CD4-positive, alpha-beta T cell treated with Interleukin-6 at 100 ng/mL for 8 hours (primary cell): Measurements from ENCODE around the gene ADCY10.
"Not testable (repeated sequence)": the region's sequence is repeated elsewhere in the genome, so short reads cannot be mapped to it uniquely, and the experiment has no call there.

ENCODE experiments used
- DNase-seq: peaks from one replicate; pipeline ENCODE4 v3.0.0-alpha.2; 2020; ENCODE audit warnings: mixed read lengths, low spot score

Gene ADCY10

DNA sequence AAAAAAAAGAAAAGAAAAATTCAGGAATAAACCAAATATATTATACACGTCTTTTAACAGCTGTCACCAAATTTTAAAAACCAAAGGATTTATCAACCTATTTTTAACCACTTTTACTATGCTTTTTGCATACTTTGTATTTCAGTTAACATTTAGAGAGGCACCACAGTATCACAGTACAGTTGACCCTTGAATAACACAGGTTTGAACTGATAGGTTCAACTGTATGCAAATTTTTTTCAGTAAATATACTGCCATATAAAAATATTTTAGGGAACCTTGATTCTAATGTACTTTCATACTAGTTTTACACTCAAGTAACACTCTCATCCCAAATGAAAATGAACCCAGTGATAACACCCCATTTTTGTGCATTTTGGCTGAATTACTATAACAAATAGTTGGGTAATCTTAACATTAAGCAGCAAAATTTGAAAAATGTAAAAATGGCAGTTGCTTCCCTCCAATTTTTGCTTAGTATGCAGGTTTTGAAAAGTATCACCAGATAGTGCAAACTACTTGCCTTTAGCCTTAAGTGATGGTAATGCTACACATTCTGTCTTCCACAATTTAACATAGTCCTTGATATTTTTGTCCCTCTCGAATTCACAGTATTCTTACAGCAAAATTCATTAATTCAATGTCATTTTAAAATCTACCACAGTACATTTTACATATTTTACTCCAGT is 10.8 kb upstream of the ADCY10 start:
- no peak for DNase-seq

DNA sequence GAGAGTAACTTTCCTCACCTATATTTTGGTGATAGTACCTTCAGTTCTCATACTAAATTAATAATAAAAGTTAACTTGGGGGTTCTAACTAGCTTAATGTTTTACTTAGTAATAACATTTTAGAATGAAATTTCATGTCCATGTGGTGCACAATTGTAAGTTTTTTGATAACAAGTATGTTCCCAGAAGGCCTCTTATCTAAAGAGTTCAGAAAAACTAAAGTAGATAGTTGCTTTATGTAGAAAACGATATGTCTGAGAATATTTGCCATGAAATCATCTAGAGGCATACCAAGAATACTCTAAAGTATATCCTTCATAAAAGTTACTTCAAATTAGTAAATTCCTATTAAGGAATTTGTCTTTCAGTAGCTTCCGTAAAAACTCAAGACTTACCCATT is 10.2 kb upstream of the ADCY10 start:
- DNase-seq = no peak

DNA sequence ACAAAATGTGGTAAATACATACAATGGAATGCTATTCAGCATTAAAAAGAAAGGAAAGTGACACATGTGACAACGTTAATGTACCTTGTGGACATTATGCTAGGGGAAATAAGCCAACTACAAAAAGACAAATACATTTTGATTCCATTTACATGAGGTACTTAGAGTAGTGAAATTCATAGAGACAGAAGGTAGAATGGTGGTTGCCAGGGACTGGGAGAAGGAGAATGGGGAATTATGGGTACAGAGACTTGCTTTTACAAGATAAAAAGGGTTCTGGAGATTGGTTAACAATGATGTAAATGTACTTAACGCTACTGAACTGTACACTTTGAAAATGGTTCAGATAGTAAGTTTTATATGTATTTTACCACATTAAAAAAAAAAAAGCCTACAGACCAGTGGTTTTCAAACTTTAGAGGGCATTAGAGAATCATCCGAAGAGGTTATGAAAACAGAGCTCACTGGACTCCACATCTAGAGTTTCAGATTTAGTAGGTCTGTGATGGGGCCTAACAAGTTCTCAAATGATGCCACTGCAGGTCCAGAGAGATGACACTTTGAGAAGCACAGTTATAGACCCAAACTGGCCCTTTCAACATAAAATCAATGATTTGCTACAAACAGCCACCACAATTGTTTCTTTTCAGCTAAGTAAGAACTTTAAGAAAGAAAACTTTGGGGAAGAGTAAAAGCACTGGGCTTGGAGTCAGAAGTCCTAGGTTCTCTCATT is 9.6 kb upstream of the ADCY10 start:
- DNase-seq = no peak

DNA sequence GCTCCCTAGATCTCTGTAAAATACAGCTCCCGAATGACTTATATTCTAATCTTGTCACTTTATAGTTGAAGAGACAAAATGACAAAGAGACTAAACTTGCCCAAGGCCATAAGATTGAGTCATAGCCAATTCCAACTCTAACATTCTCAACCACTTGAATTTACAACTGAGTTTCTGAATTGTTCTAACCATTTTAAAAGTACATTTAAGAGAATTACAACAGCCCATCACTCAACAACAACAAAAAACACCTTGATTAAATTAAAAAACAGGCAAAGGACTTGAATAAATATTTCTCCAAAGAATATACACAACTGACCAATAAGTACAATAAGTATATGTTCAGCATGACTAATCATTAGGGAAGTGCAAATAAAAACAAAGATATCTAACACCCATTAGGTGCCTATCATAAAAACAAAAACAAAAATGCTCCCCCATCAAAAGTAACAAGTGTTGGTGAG is 8.7 kb upstream of the ADCY10 start:
- no peak for DNase-seq

DNA sequence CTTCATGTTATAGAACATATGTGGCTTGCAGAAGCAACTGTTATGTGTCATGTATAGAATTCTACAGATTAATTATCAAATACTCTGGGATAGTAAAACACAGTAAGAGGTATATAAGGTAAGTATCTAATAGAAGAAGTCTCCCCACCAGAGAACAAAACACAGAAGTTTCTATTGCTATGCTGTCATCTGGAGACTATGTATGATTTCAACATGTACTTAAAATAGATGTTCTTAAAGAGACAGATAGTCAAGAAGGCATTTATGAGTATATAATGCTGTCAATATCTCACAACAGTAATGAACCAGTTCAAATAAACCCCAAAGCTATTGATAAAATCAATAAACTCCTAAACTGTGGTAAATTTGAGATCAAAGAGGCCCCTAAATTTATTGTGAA is 8.1 kb upstream of the ADCY10 start:
- DNase-seq = no peak

DNA sequence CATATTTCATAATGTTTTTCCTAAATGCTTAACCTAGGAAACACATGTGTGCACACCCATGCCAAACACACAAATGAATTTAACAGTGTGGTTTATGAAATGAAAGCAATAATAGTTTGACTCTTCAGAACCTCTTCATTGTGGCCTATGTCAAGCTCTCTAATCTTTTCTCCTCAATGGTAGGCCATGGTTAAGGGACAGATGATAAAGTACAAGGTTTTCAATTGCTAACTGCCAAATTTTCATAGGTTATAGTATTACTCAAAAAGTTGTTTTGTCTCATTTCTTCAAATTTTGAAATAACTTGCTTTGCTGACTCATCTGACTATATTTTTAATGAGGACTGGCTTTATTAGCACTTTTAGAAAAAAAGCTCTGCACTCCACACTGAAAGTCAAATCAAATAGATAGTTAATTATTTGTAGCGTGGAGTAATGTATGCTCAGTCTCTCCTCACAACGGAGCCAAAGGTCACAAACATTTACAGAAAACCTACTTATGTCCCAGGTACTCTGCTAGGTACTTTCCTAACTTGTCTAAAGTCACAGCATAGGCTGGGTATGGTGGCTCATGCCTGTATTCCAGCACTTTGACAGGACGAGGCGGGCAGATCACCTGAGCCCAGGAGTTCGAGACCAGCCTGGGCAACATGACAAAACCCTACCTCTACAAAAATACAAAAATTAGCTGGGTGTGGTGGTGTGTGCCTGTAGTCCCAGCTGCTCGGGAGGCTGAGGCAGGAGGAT is 3.0 kb upstream of the ADCY10 start:
- DNase-seq = no peak

DNA sequence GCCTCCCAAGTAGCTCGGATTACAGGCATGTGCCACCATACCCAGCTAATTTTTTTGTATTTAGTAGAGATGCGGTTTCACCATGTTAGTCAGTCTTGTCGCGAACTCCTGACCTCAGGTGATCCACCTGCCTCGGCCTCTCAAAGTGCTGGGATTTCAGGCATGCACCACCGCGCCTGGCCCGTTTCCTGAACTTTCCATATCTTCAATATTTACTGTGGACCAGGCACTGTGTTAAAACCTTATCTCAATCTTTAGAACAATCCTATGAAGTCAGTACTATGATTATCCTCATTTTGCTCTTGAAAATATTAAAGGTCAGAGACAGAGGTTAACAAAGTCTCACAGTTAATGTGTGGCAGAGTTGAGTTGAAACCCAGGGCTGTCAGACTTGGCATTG is 1.6 kb upstream of the ADCY10 start:
- DNase-seq = no peak

DNA sequence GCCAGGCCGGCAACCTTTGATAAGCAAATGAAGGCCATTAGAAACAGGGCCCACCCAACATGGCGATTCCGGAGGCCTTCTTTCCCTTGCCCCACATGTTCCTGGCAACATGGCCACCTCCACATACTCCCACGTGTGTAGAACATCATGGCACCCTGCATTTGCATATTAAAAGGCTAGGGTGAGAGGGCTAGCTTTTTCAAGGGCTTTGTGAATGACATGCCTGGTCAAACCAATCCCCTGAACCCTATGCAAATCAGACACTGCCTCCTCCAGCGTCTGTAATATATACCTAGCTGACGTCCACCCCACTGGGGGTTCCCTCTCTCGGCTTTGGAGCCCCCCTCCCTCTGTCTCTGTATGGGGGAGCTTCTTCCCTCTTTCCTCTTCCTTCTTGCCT is 1.6 kb downstream of the ADCY10 start:
- DNase-seq = no peak

DNA sequence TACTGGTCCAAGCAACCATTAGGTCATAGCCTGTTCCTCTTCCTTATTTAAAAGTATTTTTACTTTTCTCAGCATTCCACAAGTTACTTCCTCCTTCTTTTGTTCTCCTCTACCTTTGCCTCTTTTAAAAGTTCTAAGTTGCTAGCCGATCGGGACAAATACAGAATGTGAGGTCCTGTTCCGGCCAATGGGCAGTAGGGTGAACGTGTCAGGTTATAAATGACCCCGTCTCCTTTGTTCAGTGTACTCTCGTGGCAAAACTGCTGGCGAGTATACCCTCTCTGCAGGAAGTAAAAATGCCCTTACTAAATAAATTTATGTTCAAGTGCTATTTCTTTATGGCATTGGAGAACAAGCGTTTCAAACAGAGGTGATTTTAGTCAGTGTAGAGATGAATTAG is 2.5 kb downstream of the ADCY10 start:
- DNase-seq = no peak

DNA sequence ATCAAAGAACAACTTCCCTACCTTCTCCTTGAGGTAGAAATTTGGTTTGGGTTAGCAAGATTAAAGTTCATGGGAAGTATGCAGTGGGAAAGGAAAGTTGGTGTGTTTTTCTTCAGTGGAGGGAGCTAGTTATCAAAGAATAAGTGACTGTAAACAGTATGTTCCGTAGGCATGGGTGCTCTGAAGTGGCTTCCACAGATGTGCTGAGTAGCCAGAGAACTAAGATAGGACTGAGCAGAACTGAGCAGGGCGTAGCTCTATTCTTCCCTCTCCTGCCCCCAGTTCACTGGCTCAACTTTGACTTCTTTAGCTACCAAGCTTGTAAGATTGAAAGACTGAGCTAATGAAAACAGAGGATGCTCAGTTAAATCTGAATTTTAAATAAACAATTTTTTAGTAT is 3.4 kb downstream of the ADCY10 start:
- no peak for DNase-seq

DNA sequence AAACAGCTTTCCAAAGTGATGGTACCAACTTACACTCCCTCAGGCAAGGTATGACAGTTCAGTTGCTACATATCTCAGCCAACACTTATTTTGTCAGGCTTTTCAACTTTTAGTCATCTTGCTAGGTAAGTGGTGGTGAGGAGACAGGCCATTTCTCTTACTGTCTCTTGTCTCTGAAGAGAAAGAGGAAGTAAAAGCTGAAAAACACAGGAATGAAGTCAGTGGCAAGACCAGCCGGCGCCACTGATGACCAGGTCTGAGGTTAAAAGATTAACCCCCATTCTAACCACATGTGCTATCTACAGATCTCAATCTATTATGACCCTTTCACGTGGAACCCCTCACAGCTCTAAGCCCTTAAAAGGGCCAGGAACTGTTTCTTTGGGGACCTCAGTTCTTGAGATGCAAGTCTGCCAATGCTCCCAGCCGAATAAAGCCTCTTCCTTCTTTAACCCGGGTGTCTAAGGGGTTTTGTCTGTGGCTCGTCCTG is 4.2 kb downstream of the ADCY10 start:
- no peak for DNase-seq

DNA sequence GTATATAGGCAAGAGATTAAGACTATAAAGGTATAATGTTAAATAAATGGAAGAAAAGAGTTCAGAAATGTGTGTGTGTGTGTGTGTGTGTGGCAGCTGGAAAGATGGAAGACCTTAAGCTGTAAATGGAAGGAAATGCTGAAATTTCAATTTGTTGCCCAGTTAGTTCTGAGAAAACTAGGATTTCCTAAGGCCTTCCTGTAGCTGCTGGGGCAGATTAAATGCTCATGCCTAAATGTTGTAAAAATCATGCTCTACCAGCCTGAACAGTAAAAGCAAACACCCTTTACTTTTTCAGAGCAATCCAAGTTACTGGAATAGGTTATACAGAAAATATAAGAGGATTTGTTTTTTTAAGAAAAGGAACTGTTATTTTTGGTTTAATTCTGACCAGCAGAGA is 8.3 kb downstream of the ADCY10 start:
- DNase-seq = no peak

DNA sequence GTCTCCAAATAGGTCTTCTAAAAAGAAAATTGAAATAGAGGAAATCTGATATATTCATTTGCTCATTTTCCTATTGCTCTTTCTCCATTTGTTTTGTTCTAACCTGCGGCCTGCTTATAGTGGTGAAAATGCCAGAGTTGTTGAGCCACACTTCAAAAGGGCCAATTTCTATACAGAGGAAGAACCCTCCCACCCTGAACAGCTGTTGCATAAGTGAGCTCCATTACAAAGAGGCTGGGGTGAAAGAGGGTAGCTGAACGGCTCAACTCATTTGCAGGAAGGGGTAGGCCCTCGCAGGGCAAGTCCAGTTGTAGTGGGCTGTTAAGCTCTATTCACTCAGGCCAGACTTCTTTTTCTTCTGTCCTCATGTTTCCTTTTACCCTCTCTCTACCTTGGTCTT is 8.8 kb downstream of the ADCY10 start:
- no peak for DNase-seq

DNA sequence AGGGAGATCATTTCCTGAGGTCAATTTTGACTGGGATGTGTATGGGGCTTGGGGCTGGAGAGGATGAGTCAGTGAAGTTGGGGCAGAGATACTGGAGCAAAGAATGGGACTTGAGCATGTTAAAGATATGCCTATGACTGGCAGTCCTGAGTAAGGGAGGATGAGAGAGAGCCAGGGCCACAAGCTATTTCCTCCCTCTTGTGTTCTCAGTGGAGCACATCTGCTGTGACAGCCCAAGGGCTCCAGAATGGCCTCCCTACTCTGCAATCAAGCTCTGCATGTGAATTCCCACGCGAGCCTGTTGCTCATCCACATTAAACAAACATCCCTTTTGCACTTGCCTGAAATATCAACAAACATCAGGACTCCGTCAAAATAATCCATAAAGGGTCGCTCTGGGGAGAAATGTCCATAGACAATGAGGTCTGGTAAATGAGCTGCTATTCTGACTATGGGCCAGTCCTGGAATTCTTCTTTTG is 9.2 kb downstream of the ADCY10 start:
- no peak for DNase-seq

DNA sequence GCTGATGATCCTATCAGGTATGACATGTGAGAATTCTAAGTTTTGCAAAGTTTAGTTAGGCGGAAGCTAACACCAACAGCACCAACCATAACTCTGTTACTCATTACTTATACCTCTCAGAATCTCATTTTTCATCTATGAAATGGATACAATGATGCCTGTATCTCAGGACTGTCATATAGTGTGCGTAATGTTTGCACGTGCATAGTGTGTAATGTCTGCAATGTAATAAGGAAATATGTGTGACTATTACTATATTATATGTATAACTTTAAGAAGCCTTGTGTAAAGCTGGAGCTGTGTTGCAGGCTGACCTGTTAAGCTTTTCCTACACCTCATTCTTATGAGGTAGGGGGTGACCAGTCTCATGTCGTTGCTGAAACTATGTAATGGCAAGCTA is 13.0 kb downstream of the ADCY10 start:
- DNase-seq = no peak

DNA sequence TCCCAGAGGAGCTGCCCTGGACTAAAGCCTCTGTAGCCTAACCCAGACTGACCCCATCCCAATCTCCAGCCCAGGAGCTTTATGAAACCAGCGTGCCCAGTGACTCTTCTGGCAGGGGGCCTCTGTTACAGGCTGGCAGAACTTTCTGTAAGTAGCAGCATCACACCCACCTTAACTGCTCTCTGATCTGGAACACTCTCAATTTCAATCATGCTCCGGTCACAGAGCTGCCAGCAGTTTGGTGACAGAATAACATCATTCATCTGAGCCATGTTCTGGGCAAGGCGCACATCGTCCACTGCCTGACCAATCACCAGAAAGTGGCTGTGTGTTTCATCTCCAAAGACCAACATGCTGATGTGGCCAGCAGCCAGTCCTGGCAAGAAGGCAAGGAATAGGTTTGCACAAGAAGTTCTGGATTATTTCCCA is 14.7 kb downstream of the ADCY10 start:
- no peak for DNase-seq

DNA sequence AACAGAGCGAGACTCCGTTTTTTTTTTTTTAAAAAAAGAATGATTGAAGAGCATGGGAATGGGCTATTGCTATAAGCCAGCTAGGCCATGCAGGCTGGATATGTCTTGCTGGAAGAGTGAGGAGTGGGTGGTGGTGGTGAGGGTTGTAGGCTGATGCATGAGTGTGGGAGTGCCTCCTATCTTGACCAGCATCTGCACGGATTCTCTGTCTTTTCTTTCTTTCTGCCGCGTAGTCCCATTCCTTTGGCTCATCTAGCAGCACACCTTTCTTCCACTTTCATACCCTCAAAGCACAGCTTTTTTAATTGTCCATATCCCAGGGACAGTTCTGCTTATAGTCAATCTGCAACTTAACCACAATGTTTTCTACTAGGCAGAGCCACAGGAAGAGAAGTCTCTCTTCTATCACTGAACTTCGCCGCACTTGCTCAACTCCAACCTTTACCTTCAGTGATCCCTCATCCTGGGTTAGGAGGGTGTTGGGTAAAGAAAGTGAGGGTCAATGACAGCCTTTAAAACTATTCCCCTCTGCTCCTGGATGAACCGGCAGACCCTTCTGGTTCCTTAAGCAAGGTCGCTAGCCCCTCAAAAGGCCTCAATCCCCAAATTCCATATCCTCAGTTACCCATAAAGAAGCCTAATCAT is 15.2 kb downstream of the ADCY10 start:
- no peak for DNase-seq

DNA sequence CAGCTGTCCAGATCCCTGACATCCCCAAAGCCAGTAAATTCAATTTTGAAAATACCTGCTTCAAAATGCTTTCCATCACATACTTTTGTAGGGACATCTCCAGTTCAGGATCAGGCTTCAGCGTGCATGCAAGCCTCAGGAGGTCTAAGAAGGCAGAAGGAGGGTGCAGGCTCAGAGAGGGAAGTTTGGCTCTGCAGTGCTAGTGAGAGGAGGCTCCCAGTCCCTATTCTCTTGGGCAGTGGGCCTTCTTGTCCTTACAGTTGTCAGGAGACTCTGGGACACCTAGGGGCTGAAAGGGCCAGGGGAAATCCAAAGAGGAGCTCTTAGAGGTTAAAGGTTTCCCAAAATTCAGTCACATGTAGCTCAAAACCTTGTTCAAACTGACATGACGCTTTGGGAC is 20.1 kb downstream of the ADCY10 start:
- DNase-seq = no peak

DNA sequence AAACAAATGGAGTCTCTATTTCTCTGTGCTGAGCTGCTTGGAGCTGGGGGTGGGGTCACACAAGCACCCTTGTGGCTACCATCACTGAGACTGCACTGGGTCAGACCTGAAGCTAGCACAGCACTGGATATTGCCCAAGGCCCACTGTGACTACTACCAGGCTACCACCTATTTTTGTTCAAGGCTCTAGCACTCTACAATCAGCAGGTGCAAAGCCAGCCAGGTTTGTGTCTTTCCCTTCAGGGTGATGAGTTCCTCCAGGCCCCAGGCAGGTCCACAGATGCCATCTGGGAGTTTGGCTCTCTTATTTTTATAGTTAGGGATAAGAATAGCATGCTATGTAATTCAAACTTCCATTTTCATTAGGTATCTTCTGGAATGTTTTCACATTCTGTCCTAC is 23.5 kb downstream of the ADCY10 start:
- no peak for DNase-seq

DNA sequence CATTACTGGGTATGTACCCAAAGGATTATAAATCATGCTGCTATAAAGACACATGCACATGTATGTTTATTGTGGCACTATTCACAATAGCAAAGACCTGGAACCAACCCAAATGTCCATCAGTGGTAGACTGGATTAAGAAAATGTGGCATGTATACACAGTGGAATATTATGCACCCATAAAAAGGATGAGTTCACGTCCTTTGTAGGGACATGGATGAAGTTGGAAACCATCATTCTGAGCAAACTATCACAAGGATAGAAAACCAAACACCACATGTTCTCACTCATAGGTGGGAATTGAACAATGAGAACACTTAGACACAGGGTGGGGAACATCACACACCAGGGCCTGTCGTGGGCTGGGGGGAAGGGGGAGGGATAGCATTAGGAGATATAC is 26.7 kb downstream of the ADCY10 start:
- not testable (repeated sequence) for DNase-seq

DNA sequence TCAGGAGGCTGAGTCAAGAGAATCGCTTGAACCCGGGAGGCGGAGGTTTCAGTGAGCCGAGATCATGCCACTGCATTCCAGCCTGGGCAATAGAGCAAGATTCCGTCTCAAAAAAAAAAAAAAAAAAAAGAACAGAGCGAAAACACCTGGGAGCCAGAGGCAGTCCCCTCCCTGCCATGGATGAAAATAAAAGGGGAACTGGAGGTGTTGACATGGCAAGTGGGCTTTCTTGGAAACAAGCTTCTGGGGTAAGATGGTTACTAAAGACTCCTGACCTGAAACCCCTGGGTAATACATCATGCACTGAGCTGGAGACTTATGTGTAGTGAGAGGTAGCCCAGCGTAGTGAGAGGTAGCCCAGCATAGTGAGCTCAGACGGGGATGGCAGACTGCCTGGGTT is 31.6 kb downstream of the ADCY10 start:
- no peak for DNase-seq

DNA sequence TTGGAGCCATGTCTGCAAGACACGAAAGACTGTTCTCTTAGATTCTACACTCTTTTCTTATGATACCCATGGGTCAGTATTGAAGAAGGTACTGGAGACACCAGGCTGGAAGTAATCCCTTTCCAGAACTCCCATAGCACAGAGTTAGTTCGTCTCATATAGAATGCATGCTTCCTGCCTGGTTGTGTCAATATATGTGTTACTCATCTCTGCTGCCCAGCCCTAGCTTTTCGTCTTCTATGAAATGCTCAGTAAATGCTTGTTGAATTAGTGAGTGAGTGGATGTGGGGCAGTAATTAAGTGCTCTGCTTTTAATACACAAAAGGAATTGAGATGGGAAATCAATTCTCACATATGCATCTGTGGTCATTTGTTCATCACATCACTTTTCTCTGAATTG is 32.1 kb downstream of the ADCY10 start:
- no peak for DNase-seq
